NOMO-1 treated with dmso at 0.1 percent for 144 hours (cell line): ENCODE results near the gene DNAH14.

Experiments
- DNase-seq: peaks from one replicate; lab custom pipeline; 2025; ENCODE audit not compliant: unreplicated experiment; lab: John Stamatoyannopoulos, UW

Gene DNAH14

DNA sequence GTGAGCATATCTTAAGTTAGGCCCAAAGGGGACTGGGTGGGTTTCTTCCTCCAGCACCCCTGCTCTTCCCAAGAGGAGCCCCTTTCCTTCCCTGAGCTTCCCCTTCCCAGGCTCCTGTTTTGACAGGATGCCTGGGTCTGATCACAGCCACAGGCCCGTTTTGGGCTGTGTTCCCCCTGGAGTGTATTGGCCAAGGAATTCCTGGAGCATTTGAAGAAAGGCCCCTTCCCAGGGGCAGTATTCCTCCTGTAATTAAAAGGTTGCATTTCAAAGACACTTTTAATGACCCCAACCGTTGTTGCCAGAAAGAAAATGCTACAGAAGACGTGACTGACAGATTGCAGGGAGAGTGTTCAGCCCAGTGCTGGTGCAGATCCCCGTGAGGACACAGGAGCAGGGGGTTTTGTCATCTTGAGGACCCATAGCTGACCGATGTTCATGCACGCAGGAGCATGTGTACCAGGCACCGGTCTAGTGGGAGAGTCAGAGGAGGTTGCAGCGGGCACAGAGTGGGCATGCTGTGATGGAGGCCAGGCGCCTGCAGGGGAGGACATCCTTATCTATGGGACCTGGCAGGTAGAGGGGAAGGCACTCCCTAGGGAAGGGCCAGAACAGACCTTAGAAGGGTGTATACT lies 517.6 kb downstream of the DNAH14 start:
- no peak for DNase-seq

- DNase-seq: no peak
Observed at GRCh38 chr1:225447650-225448089, 518.2 kb downstream of the DNAH14 start.

- DNase-seq: no peak
Observed at GRCh38 chr1:225448146-225448805, 518.8 kb downstream of the DNAH14 start.
